Uterine smooth muscle cell (primary cell): ENCODE data around the gene OTOL1. TPM values are rescaled to one million over a fixed set of nuclear protein-coding genes. Genes with fewer than 3 reads are reported as not detected.

ENCODE experiments used
- total RNA-seq: library from RNA; depleted of rRNA; stranded (reverse); fragments of >200 nt; gene quantifications from 2 replicates; pipeline ENCODE4 v1.2.3, GENCODE V29; 2014

The OTOL1 gene
- total RNA-seq: not detected in 2 replicates

GRCh38 chr3:161496508-161496907 lies at the start of gene OTOL1:
Gene OTOL1 (plus strand): TSS chr3:161496808. CDS start chr3:161496808, 0 bp downstream.

Other genes with a start within 250 kb of the OTOL1 start
- gene SPTSSB, start 125.3 kb upstream of the OTOL1 start, total RNA-seq: under 0.01 and 20.3 TPM in 2 replicates